Ishikawa (cell line): ENCODE data around the gene FZR1.

Experiments
- CEBPB ChIP-seq: IDR thresholded peaks from 2 replicates; pipeline ENCODE4 v1.6.1; 2012
- CREB1 ChIP-seq: IDR thresholded peaks from 2 replicates; pipeline ENCODE4 v1.6.1; 2012; ENCODE audit warnings: low read depth
- EGR1 ChIP-seq: IDR thresholded peaks from 2 replicates; pipeline ENCODE4 v1.6.1; 2012
- EP300 ChIP-seq: IDR thresholded peaks from 2 replicates; pipeline ENCODE4 v1.6.1; 2012; ENCODE audit warnings: borderline replicate concordance
- FOXM1 ChIP-seq: IDR thresholded peaks from 2 replicates; pipeline ENCODE4 v1.6.1; 2012; ENCODE audit warnings: low read depth, borderline replicate concordance
- NFIC ChIP-seq: IDR thresholded peaks from 2 replicates; pipeline ENCODE4 v1.6.1; 2012
- RAD21 ChIP-seq: IDR thresholded peaks from 2 replicates; pipeline ENCODE4 v1.6.1; 2012; ENCODE audit warnings: low read depth
- REST ChIP-seq: IDR thresholded peaks from 2 replicates; pipeline ENCODE4 v1.6.1; 2012; ENCODE audit warnings: low read depth, mild to moderate bottlenecking
- TCF12 ChIP-seq: IDR thresholded peaks from 2 replicates; pipeline ENCODE4 v1.6.1; 2012; ENCODE audit warnings: low read depth
- TEAD4 ChIP-seq: IDR thresholded peaks from 2 replicates; pipeline ENCODE4 v1.6.1; 2012
- YY1 ChIP-seq: IDR thresholded peaks from 2 replicates; pipeline ENCODE4 v1.6.1; 2012; ENCODE audit warnings: low read depth
- ZBTB7A ChIP-seq: IDR thresholded peaks from 2 replicates; pipeline ENCODE4 v1.6.1; 2012; ENCODE audit warnings: low read depth
- TF ChIP-seq, protein P1 (sequence below): IDR thresholded peaks from 2 replicates; pipeline ENCODE4 v1.6.1; 2012
- TF ChIP-seq, protein P2 (sequence below): IDR thresholded peaks from 2 replicates; pipeline ENCODE4 v1.6.1; 2012

The FZR1 gene

GRCh38 chr19:3506384-3507340 is 551 bp downstream of the FZR1 start:
- no peak for TF ChIP-seq CREB1
- peak; percentile 54 for TF ChIP-seq ZBTB7A
- TF ChIP-seq, protein P1, sequence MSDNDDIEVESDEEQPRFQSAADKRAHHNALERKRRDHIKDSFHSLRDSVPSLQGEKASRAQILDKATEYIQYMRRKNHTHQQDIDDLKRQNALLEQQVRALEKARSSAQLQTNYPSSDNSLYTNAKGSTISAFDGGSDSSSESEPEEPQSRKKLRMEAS: peak; percentile 17; the same call in 1 of the 2 replicates
- TF ChIP-seq NFIC: no peak
- TF ChIP-seq, protein P2, sequence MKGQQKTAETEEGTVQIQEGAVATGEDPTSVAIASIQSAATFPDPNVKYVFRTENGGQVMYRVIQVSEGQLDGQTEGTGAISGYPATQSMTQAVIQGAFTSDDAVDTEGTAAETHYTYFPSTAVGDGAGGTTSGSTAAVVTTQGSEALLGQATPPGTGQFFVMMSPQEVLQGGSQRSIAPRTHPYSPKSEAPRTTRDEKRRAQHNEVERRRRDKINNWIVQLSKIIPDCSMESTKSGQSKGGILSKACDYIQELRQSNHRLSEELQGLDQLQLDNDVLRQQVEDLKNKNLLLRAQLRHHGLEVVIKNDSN: no peak

- TF ChIP-seq YY1 (no peak), CREB1 (no peak), ZBTB7A (no peak), FOXM1 (no peak), CEBPB (no peak), NFIC (no peak), EP300 (no peak), EGR1 (no peak), RAD21 (no peak), REST (no peak)
- TF ChIP-seq, protein P1: no peak
Observed at GRCh38 chr19:3507371-3508120, 1.4 kb downstream of the FZR1 start.

DNA sequence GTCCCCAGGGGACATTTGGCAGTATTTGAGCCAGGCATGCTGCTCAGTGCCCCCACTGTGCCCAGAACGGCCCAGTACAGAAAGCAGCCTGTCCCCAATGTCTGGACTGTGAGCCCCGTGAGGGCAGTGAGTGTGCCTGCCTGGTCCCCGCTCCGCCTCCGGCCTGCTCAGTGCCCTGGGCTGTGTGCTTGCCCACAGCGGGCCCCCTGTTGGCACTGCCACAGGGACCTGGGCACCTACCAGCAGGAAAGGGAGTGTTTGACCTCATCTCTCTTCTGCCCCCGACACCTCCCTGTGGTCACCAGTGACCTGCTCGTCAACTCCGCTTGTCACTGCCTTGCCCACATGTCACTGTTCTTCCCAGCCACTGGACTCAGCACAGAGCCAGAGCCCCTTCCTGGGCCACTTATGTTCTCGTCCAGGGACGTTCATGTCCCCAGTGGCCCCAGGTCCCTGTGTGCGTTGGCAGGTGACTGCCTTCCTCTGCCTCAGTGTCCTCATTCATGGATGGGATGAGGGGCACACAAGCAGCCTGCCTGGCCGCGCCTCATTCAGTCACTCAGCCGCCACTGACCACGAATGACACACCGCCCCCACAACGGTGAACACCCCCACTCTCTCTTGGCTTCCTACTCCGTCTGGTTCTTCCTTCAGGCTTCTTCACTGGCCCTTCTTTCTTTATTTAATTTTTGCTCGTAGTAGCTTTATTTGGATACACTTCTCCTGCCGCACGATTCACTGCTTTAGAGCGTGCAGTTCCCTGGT is 2.8 kb downstream of the FZR1 start:
- TF ChIP-seq TEAD4: no peak
- TF ChIP-seq, protein P1: no peak
- TF ChIP-seq NFIC: no peak
- TF ChIP-seq RAD21: no peak
- TF ChIP-seq TCF12: no peak
- TF ChIP-seq YY1: no peak
- TF ChIP-seq EP300: no peak
- TF ChIP-seq EGR1: no peak
- TF ChIP-seq CREB1: no peak
- TF ChIP-seq REST: no peak
- no peak for TF ChIP-seq CEBPB
- TF ChIP-seq, protein P2: no peak

DNA sequence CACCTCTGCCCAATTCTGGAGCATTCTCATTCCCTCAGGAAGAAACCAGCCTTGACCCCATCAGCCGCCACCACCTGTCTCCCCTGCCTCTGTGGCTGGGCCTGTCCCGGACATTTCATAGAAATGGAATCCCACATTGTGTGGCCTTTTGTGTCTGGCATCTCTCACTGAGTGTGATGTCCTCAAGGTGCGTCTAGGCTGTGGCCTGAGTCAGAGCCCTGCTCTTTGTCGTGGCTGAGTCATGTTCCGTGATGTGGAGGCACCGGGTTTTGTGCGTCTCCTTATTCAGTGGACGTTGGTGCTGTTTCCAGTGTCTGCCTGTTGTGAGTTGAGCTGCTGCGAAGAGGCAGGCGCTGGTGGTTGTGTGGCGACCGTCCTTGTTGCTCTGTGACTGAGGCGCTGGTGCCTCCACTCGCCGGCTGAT is 3.5 kb downstream of the FZR1 start:
- no peak for TF ChIP-seq CEBPB
- no peak for TF ChIP-seq EP300
- TF ChIP-seq REST: no peak
- no peak for TF ChIP-seq TCF12
- TF ChIP-seq, protein P1: no peak
- TF ChIP-seq YY1: no peak
- no peak for TF ChIP-seq CREB1
- TF ChIP-seq RAD21: no peak
